NT2/D1 (cell line): ENCODE measurements around the gene POSTN.

Experiments
- DNase-seq: peaks from one replicate; pipeline ENCODE4 v3.0.0-alpha.2; 2011; ENCODE audit warnings: low read depth, low spot score
- H3K27me3 ChIP-seq: 2 replicates; pipeline ENCODE4 v1.6.0; 2011; ENCODE audit warnings: mild to moderate bottlenecking; ENCODE audit not compliant: insufficient read length, insufficient read depth
- H3K36me3 ChIP-seq: 2 replicates; pipeline ENCODE4 v1.6.1; 2011; ENCODE audit warnings: mild to moderate bottlenecking, low read length, mixed read lengths; ENCODE audit not compliant: insufficient read depth, insufficient read length
- H3K4me1 ChIP-seq: 2 replicates; pipeline ENCODE4 v1.5.1; 2011; ENCODE audit not compliant: insufficient read depth, insufficient read length
- H3K4me3 ChIP-seq: 2 replicates; pipeline ENCODE4 v1.5.1; 2011; ENCODE audit warnings: low read depth; ENCODE audit not compliant: insufficient read length
- H3K9ac ChIP-seq: 2 replicates; pipeline ENCODE4 v1.6.0; 2011; ENCODE audit warnings: low read depth; ENCODE audit not compliant: insufficient read length
- H3K9me3 ChIP-seq: 2 replicates; pipeline ENCODE4 v1.5.1; 2011; ENCODE audit warnings: mild to moderate bottlenecking, low read length; ENCODE audit not compliant: insufficient read depth
- SUZ12 ChIP-seq: IDR thresholded peaks from 2 replicates; pipeline ENCODE4 v1.6.1; 2011; ENCODE audit not compliant: insufficient read length, insufficient read depth; ENCODE audit errors: extremely low read depth
- YY1 ChIP-seq: IDR thresholded peaks from 2 replicates; pipeline ENCODE4 v1.6.1; 2011; ENCODE audit not compliant: insufficient read length, insufficient read depth
- ZNF274 ChIP-seq: IDR thresholded peaks from 2 replicates; pipeline ENCODE4 v1.6.1; 2011; ENCODE audit warnings: mild to moderate bottlenecking, low read depth, low read length

The POSTN gene

GRCh38 chr13:37535501-37535900 lies 63.1 kb downstream of the POSTN start:
- Histone ChIP-seq H3K4me3 (no peak overlapping the region), H3K9ac (no peak overlapping the region), H3K36me3 (no peaks in the 10 kb centered on the region), H3K4me1 (no peaks in the 10 kb centered on the region), H3K27me3 (no peaks in the 10 kb centered on the region), H3K9me3 (peaks cover 9% of the 10 kb centered on the region)
- no peak for TF ChIP-seq ZNF274
- no peak for TF ChIP-seq SUZ12
- TF ChIP-seq YY1, result no peak
- DNase-seq, result no peak

GRCh38 chr13:37534676-37535075 lies 63.9 kb downstream of the POSTN start:
- TF ChIP-seq ZNF274, result no peak
- no peak for TF ChIP-seq SUZ12
- TF ChIP-seq YY1, result no peak
- no peak for DNase-seq
- H3K4me1 ChIP-seq, result no peaks in the 10 kb centered on the region
- H3K36me3 ChIP-seq, result no peaks in the 10 kb centered on the region
- peaks cover 9% of the 10 kb centered on the region for H3K9me3 ChIP-seq
- no peaks in the 10 kb centered on the region for H3K27me3 ChIP-seq
- H3K9ac ChIP-seq, result no peak overlapping the region
- H3K4me3 ChIP-seq, result no peak overlapping the region

GRCh38 chr13:37534181-37534580 lies 64.4 kb downstream of the POSTN start:
- Histone ChIP-seq H3K9ac (no peak overlapping the region), H3K4me3 (no peak overlapping the region)
- no peak for DNase-seq

GRCh38 chr13:37531049-37531448 lies 67.5 kb downstream of the POSTN start:
- no peaks in the 10 kb centered on the region for H3K36me3 ChIP-seq
- H3K4me1 ChIP-seq, result no peaks in the 10 kb centered on the region
- peaks cover 9% of the 10 kb centered on the region for H3K9me3 ChIP-seq
- no peak overlapping the region for H3K9ac ChIP-seq
- H3K27me3 ChIP-seq, result no peaks in the 10 kb centered on the region
- DNase-seq, result no peak
- H3K4me3 ChIP-seq, result no peak overlapping the region
- no peak for TF ChIP-seq YY1
- TF ChIP-seq SUZ12, result no peak
- no peak for TF ChIP-seq ZNF274

More at GRCh38 chr13:37534181-37534580, 64.4 kb downstream of the POSTN start:
- no peaks in the 10 kb centered on the region for H3K36me3 ChIP-seq
- H3K27me3 ChIP-seq, result no peaks in the 10 kb centered on the region
- no peaks in the 10 kb centered on the region for H3K4me1 ChIP-seq
- peaks cover 9% of the 10 kb centered on the region for H3K9me3 ChIP-seq
- TF ChIP-seq ZNF274, result no peak
- TF ChIP-seq YY1, result no peak
- TF ChIP-seq SUZ12, result no peak

GRCh38 chr13:37529751-37530385 lies 68.7 kb downstream of the POSTN start:
- no peak overlapping the region for H3K4me3 ChIP-seq
- no peaks in the 10 kb centered on the region for H3K36me3 ChIP-seq
- DNase-seq, result no peak
- H3K9me3 ChIP-seq, result peaks cover 9% of the 10 kb centered on the region
- H3K9ac ChIP-seq, result no peak overlapping the region
- TF ChIP-seq ZNF274 (no peak), YY1 (no peak), SUZ12 (no peak)
- no peaks in the 10 kb centered on the region for H3K4me1 ChIP-seq
- no peaks in the 10 kb centered on the region for H3K27me3 ChIP-seq

DNA sequence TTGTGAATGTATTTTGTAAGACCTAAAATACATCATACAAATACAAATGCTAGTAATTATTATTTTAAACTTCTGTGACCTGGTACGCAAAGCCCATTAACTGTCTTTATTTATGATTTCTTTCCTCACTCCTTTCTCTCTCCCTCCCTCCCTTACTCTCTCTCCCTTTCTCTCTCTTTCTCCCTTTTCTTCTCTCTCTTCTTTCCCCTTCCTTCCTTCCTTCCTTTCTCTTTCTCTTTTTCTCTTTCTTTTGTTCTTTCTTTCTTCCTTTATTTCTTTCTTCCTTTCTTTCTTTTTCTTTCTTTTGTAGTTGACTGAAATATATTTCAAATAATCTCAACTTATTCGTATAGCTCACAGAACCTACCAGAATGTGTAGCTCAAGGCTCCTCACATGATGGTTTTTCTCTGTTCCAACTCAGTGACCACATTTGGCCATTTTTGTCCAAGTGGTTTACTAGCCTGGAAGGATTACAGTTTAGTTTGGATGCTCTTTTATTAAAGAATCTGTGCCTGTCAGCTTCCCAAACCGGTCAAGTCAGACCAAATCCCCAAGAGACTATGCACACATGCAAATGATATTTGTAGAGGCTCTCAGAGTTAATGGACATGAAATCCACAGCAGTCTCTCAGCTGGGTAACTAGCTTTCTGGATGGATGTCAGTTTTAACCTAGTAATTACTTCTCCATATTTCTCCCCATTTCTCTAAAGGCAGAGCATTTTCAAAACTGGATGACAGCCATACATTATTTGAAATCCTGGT lies 71.7 kb downstream of the POSTN start:
- no peaks in the 10 kb centered on the region for H3K27me3 ChIP-seq
- DNase-seq, result no peak
- H3K9ac ChIP-seq, result no peak overlapping the region
- no peak overlapping the region for H3K4me3 ChIP-seq
- no peak for TF ChIP-seq ZNF274
- H3K4me1 ChIP-seq, result no peaks in the 10 kb centered on the region
- peaks cover 9% of the 10 kb centered on the region for H3K9me3 ChIP-seq
- no peaks in the 10 kb centered on the region for H3K36me3 ChIP-seq

DNA sequence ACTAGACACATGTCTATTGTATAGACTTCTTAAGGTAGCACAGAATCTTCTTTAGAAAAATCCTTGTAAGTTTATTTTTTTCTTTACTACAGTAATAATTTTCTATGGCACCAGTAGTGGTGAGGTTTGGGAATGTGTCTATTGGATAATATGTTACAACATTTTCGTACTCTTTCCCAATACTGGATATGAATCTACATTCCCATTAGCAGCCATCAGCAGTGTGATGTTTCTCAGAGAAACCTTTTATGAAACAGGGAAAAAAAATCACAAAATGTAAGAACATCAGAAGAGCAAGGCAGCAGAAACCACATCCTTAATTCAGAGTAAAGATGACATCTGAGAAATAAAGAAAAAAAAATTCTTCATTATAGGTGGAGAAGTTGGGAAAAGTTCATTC lies 83.3 kb downstream of the POSTN start:
- Histone ChIP-seq H3K4me3 (no peak overlapping the region), H3K9ac (no peak overlapping the region), H3K36me3 (no peaks in the 10 kb centered on the region)

More for the DNA sequence above, 83.3 kb downstream of the POSTN start:
- H3K9me3 ChIP-seq, result no peaks in the 10 kb centered on the region
- TF ChIP-seq ZNF274 (no peak), SUZ12 (no peak), YY1 (no peak)
- DNase-seq, result no peak
- no peaks in the 10 kb centered on the region for H3K4me1 ChIP-seq
- no peaks in the 10 kb centered on the region for H3K27me3 ChIP-seq
